ENCODE measurements around the gene MGAT2.

Gene MGAT2

GRCh38 chr14:49636866-49637265 is 16.3 kb downstream of the MGAT2 start:
- no peak overlapping the region for H2BK12ac ChIP-seq (ENCODE audit: low read length)
- peaks cover 0 to 4% of the 10 kb centered on the region in 2 donors for H3K9me3 ChIP-seq (replicated peaks in 1 of 2; ENCODE audit: control insufficient read depth in 2 of 2, insufficient read depth in 1 of 2, low read depth in 1 of 2, low read length in 2 of 2)
- peaks cover 7 to 60% of the 10 kb centered on the region in 2 donors for H3K36me3 ChIP-seq (replicated peaks in 1 of 2; ENCODE audit: control insufficient read depth in 2 of 2, insufficient read depth in 2 of 2, low read length in 2 of 2)
- no peak overlapping the region for H4K8ac ChIP-seq (ENCODE audit: low read depth, low read length)
- no peak overlapping the region for H3K4me2 ChIP-seq (ENCODE audit: insufficient read depth, low read length, poor library complexity, severe bottlenecking)
- H3K4me1 ChIP-seq (ENCODE audit: control insufficient read depth in 2 of 2, insufficient read depth in 1 of 2, low read depth in 1 of 2, low read length in 2 of 2) = peaks cover 0 to 2% of the 10 kb centered on the region in 2 donors
- no peak overlapping the region for H2BK15ac ChIP-seq (ENCODE audit: low read length)
- no peak overlapping the region for H3K14ac ChIP-seq (ENCODE audit: low read length)
- H3K79me1 ChIP-seq (ENCODE audit: low read depth, low read length) = peaks cover 8% of the 10 kb centered on the region
- H2AFZ ChIP-seq (ENCODE audit: low read length) = no peak overlapping the region
- no peak overlapping the region for H2BK120ac ChIP-seq (ENCODE audit: low read depth, low read length)
- H3K4me3 ChIP-seq (ENCODE audit: low read length in 2 of 2) = no peak overlapping the region
- no peak overlapping the region for H3K9ac ChIP-seq (ENCODE audit: low read depth, low read length, poor library complexity)
- no peak overlapping the region for H3K23ac ChIP-seq (ENCODE audit: low read depth, low read length, poor library complexity)
- WGBS, 2 donors (ENCODE audit: extremely low coverage in 2 of 2, insufficient read length in 2 of 2, insufficient replicate concordance in 1 of 2) = no CpG with 5 or more reads among the region's 1 CpG
- no peak overlapping the region for H2AK5ac ChIP-seq (ENCODE audit: low read depth, low read length)
- no peak overlapping the region for H2BK5ac ChIP-seq (ENCODE audit: low read length)
- no peak overlapping the region for H4K91ac ChIP-seq (ENCODE audit: low read depth, low read length, poor library complexity)
- H3K18ac ChIP-seq (ENCODE audit: low read length) = no peak overlapping the region
- H3K27ac ChIP-seq (replicated peaks; ENCODE audit: low read length) = no peak overlapping the region
- no peak for DNase-seq (ENCODE audit: low spot score)
- H3K27me3 ChIP-seq (ENCODE audit: control insufficient read depth in 3 of 3, insufficient read depth in 3 of 3, low read depth in 1 of 3, low read length in 3 of 3) = no peaks in the 10 kb centered on the region
- H3K4ac ChIP-seq (ENCODE audit: low read length) = no peak overlapping the region

- no peak overlapping the region for H2BK5ac ChIP-seq (ENCODE audit: low read length)
- H3K4me1 ChIP-seq (ENCODE audit: control insufficient read depth in 2 of 2, insufficient read depth in 1 of 2, low read depth in 1 of 2, low read length in 2 of 2) = peaks cover 0 to 2% of the 10 kb centered on the region in 2 donors
- no peak overlapping the region for H2BK12ac ChIP-seq (ENCODE audit: low read length)
- H3K9me3 ChIP-seq (replicated peaks in 1 of 2; ENCODE audit: control insufficient read depth in 2 of 2, insufficient read depth in 1 of 2, low read depth in 1 of 2, low read length in 2 of 2) = no peaks in the 10 kb centered on the region
- no peak for DNase-seq (ENCODE audit: low spot score)
- no peak overlapping the region for H2AFZ ChIP-seq (ENCODE audit: low read length)
- H2BK120ac ChIP-seq (ENCODE audit: low read depth, low read length) = no peak overlapping the region
- no peak overlapping the region for H4K8ac ChIP-seq (ENCODE audit: low read depth, low read length)
- H2AK5ac ChIP-seq (ENCODE audit: low read depth, low read length) = no peak overlapping the region
- H3K4me2 ChIP-seq (ENCODE audit: insufficient read depth, low read length, poor library complexity, severe bottlenecking) = no peak overlapping the region
- H4K91ac ChIP-seq (ENCODE audit: low read depth, low read length, poor library complexity) = no peak overlapping the region
- no peak overlapping the region for H3K18ac ChIP-seq (ENCODE audit: low read length)
- H3K4ac ChIP-seq (ENCODE audit: low read length) = no peak overlapping the region
- no peaks in the 10 kb centered on the region for H3K27me3 ChIP-seq (ENCODE audit: control insufficient read depth in 3 of 3, insufficient read depth in 3 of 3, low read depth in 1 of 3, low read length in 3 of 3)
- peaks cover 8% of the 10 kb centered on the region for H3K79me1 ChIP-seq (ENCODE audit: low read depth, low read length)
- H3K27ac ChIP-seq (replicated peaks; ENCODE audit: low read length) = no peak overlapping the region
- H3K9ac ChIP-seq (ENCODE audit: low read depth, low read length, poor library complexity) = no peak overlapping the region
- H3K4me3 ChIP-seq (ENCODE audit: low read length in 2 of 2) = no peak overlapping the region
- no peak overlapping the region for H2BK15ac ChIP-seq (ENCODE audit: low read length)
- peaks cover 7 to 62% of the 10 kb centered on the region in 2 donors for H3K36me3 ChIP-seq (replicated peaks in 1 of 2; ENCODE audit: control insufficient read depth in 2 of 2, insufficient read depth in 2 of 2, low read length in 2 of 2)
- H3K23ac ChIP-seq (ENCODE audit: low read depth, low read length, poor library complexity) = no peak overlapping the region
- no CpG with 5 or more reads among the region's 3 CpGs for WGBS, 2 donors (ENCODE audit: extremely low coverage in 2 of 2, insufficient read length in 2 of 2, insufficient replicate concordance in 1 of 2)
- no peak overlapping the region for H3K14ac ChIP-seq (ENCODE audit: low read length)
Measured at GRCh38 chr14:49637534-49638078, 17.0 kb downstream of the MGAT2 start.

GRCh38 chr14:49640540-49641417 is 20.2 kb downstream of the MGAT2 start:
- Histone ChIP-seq H3K36me3 (replicated peaks in 1 of 2; ENCODE audit: control insufficient read depth in 2 of 2, insufficient read depth in 2 of 2, low read length in 2 of 2) (peaks cover 11 to 87% of the 10 kb centered on the region in 2 donors), H2BK12ac (ENCODE audit: low read length) (no peak overlapping the region), H2AFZ (ENCODE audit: low read length) (no peak overlapping the region), H3K79me1 (ENCODE audit: low read depth, low read length) (no peaks in the 10 kb centered on the region), H3K14ac (ENCODE audit: low read length) (no peak overlapping the region), H4K91ac (ENCODE audit: low read depth, low read length, poor library complexity) (no peak overlapping the region), H4K8ac (ENCODE audit: low read depth, low read length) (no peak overlapping the region), H3K18ac (ENCODE audit: low read length) (no peak overlapping the region), H3K27ac (replicated peaks; ENCODE audit: low read length) (no peak overlapping the region), H3K27me3 (ENCODE audit: control insufficient read depth in 3 of 3, insufficient read depth in 3 of 3, low read depth in 1 of 3, low read length in 3 of 3) (no peaks in the 10 kb centered on the region), H3K4me3 (ENCODE audit: low read length in 2 of 2) (no peak overlapping the region), H2AK5ac (ENCODE audit: low read depth, low read length) (no peak overlapping the region), H3K9me3 (replicated peaks in 1 of 2; ENCODE audit: control insufficient read depth in 2 of 2, insufficient read depth in 1 of 2, low read depth in 1 of 2, low read length in 2 of 2) (peaks cover 0 to 2% of the 10 kb centered on the region in 2 donors), H2BK5ac (ENCODE audit: low read length) (no peak overlapping the region), H2BK15ac (ENCODE audit: low read length) (no peak overlapping the region), H3K9ac (ENCODE audit: low read depth, low read length, poor library complexity) (no peak overlapping the region), H3K4me2 (ENCODE audit: insufficient read depth, low read length, poor library complexity, severe bottlenecking) (no peak overlapping the region), H2BK120ac (ENCODE audit: low read depth, low read length) (no peak overlapping the region), H3K4me1 (ENCODE audit: control insufficient read depth in 2 of 2, insufficient read depth in 1 of 2, low read depth in 1 of 2, low read length in 2 of 2) (no peaks in the 10 kb centered on the region), H3K4ac (ENCODE audit: low read length) (no peak overlapping the region), H3K23ac (ENCODE audit: low read depth, low read length, poor library complexity) (no peak overlapping the region)
- DNase-seq (ENCODE audit: low spot score) = no peak
- no CpG with 5 or more reads among the region's 7 CpGs for WGBS, 2 donors (ENCODE audit: extremely low coverage in 2 of 2, insufficient read length in 2 of 2, insufficient replicate concordance in 1 of 2)

GRCh38 chr14:49641697-49642129 is 21.1 kb downstream of the MGAT2 start:
- no peaks in the 10 kb centered on the region for H3K27me3 ChIP-seq (ENCODE audit: control insufficient read depth in 3 of 3, insufficient read depth in 3 of 3, low read depth in 1 of 3, low read length in 3 of 3)
- no peak overlapping the region for H3K14ac ChIP-seq (ENCODE audit: low read length)
- no peak overlapping the region for H3K23ac ChIP-seq (ENCODE audit: low read depth, low read length, poor library complexity)
- DNase-seq (ENCODE audit: low spot score) = no peak
- no peak overlapping the region for H4K8ac ChIP-seq (ENCODE audit: low read depth, low read length)
- H4K91ac ChIP-seq (ENCODE audit: low read depth, low read length, poor library complexity) = no peak overlapping the region
- no peaks in the 10 kb centered on the region for H3K79me1 ChIP-seq (ENCODE audit: low read depth, low read length)
- no peak overlapping the region for H3K4me3 ChIP-seq (ENCODE audit: low read length in 2 of 2)
- peaks cover 12 to 88% of the 10 kb centered on the region in 2 donors for H3K36me3 ChIP-seq (replicated peaks in 1 of 2; ENCODE audit: control insufficient read depth in 2 of 2, insufficient read depth in 2 of 2, low read length in 2 of 2)
- no peak overlapping the region for H2BK15ac ChIP-seq (ENCODE audit: low read length)
- H3K27ac ChIP-seq (replicated peaks; ENCODE audit: low read length) = no peak overlapping the region
- no peak overlapping the region for H3K18ac ChIP-seq (ENCODE audit: low read length)
- peaks cover 0 to 2% of the 10 kb centered on the region in 2 donors for H3K9me3 ChIP-seq (replicated peaks in 1 of 2; ENCODE audit: control insufficient read depth in 2 of 2, insufficient read depth in 1 of 2, low read depth in 1 of 2, low read length in 2 of 2)
- no peak overlapping the region for H3K9ac ChIP-seq (ENCODE audit: low read depth, low read length, poor library complexity)
- no peak overlapping the region for H3K4ac ChIP-seq (ENCODE audit: low read length)
- no CpG with 5 or more reads among the region's 8 CpGs for WGBS, 2 donors (ENCODE audit: extremely low coverage in 2 of 2, insufficient read length in 2 of 2, insufficient replicate concordance in 1 of 2)
- H2BK12ac ChIP-seq (ENCODE audit: low read length) = no peak overlapping the region
- H2BK5ac ChIP-seq (ENCODE audit: low read length) = no peak overlapping the region
- no peak overlapping the region for H2AFZ ChIP-seq (ENCODE audit: low read length)
- no peak overlapping the region for H2AK5ac ChIP-seq (ENCODE audit: low read depth, low read length)
- H3K4me2 ChIP-seq (ENCODE audit: insufficient read depth, low read length, poor library complexity, severe bottlenecking) = no peak overlapping the region
- H3K4me1 ChIP-seq (ENCODE audit: control insufficient read depth in 2 of 2, insufficient read depth in 1 of 2, low read depth in 1 of 2, low read length in 2 of 2) = no peaks in the 10 kb centered on the region
- H2BK120ac ChIP-seq (ENCODE audit: low read depth, low read length) = no peak overlapping the region

All from neuronal stem cell (in vitro differentiated cells).